HS-5 (cell line): ENCODE results near the gene CYTH1.
"Not testable (repeated sequence)": the region's sequence is repeated elsewhere in the genome, so short reads cannot be mapped to it uniquely, and the experiment has no call there.

Source experiments
- DNase-seq: peaks from one replicate; pipeline ENCODE4 v3.0.0-alpha.2; 2012; ENCODE audit warnings: low read depth

CYTH1 gene

DNA sequence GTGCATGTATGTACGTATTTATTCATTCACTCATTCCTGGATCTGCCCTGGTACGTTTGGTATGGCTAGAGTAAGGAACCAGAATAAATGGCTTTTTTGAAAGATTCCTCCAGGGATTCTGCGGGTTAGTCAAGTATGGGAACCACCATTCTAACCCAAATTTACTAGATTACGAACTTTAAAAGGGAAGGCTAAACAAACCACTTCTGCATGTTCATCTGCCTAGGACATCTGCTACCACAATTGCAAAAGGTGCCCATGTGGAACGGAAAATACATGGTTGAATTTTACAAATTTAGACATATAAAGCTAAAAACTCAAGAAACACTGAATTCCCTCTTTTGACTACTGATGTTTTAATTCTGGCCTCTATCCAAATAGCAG is 22.1 kb downstream of the CYTH1 start:
- no peak for DNase-seq

DNA sequence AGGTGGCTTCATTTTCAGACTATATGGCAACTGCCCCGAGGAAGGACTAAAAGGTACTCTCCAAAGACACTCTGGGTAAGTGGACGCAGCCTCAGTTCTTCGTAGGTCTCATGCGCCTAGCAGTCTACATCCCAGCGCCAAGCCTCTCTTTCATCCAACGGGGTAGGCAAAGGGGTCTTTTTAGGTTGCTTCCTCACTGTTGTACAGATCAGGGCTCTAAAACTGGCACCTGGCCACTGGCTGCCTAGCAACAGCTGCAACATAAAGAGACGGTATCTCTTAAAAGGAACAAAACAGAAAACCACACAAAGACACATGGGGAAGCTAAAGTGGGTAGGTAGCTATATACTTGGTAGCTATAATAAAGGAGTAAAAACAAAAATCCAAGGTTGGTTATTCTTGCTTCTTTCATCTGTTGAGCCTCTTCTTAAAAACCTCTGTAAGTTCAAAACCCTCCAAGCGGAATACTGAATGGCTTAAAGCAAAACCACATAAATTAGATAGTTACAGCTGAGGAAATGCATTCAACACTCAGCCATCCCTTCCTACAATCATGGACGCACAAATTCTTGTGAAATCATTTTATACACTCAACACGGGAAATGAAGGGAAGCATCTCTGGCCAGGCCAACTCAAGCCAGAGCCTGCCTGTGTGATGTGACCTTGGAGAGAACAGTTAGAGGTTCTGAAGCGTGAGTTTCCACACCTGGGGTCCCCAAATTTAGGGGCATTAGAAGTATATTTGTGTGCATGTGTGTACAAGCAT is 22.7 kb downstream of the CYTH1 start:
- no peak for DNase-seq

DNA sequence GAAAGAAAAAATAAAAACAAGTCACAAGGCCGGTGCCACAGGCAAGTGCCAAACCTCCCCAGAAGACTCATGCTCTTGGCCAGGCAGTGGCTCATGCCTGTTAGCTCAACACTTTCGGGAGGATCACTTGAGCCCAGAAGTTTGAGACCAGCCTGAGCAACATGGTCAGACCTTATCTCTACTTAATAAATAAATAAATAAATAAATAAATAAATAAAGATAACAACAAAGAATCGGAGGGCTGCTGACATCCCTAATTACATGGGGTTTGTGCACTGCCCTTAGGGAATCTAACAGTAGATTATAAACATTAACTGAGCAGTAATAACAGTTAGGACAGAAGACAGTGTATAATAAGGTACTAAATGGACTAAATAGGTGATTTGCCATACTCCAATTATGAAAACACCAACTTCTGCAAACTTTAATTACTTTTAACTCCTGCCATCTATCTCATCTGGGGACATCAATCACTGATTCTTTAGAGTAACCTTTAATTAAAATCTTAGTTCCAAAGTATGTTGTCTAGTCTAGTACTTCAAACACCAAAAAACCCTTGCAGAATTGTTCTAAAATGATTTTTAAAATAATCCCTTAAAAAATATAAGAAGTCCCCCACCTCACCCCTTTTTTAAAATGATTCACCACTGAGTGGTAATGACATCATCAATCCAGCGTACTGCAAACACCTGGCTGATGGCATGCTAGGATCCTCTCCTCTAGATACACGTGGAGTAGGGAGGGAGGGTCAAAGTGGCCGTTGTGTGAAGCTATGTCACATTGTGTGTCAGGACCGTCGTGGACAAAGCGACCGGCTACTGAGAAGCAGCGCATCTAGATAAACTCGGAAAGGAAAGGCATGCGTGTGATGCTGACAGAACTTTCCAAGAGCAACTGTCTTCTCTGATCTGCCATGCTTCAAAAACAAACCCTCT is 28.5 kb downstream of the CYTH1 start:
- no peak for DNase-seq

DNA sequence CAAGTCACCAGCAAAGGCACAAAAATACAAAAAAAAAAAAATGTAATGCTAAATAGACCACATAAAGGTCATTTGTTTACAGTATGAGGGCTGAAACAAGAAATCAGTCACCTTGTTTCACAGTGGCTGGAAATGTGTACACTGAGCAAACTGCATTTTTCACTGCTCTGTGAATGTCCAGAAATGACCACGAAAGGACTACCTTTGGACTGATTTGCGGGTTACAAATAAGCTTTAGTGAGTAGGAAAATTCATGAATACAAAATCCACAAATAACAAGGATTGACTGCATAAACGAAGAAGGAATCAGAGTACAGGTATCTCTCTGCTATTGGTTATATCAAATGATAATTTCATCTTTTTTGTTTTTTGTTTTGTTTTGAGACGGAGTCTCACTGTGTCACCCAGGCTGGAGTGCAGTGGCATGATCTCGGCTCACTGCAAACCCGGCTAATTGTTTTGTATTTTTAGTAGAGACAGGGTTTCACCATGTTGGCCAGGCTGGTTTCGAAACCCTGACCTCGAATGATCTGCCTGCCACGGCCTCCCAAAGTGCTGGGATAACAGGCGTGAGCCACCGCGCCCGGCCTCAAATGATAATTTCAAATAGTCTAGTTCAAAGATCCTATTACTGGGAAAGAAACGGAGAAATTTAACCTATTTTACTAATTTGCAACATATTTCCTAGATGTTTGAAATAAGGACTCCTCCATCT is 30.5 kb downstream of the CYTH1 start:
- no peak for DNase-seq

DNA sequence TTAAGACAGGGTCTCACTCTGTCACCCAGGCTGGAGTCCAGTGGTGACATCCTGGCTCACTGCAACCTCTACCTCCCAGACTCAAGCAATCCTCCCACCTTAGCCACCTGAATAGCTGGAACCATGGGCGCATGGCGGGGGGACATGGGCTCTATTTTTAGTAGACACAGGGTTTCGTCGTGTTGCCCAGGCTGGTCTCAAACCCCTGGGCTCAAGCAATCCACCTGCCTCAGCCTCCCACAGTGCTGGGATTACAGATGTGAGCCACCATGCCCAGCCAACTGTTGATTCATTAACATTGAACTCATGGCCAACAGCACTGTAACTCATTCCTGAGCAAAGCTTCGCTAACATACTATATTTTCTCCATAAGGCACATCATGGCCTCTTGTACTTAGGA is 31.1 kb downstream of the CYTH1 start:
- not testable (repeated sequence) for DNase-seq

DNA sequence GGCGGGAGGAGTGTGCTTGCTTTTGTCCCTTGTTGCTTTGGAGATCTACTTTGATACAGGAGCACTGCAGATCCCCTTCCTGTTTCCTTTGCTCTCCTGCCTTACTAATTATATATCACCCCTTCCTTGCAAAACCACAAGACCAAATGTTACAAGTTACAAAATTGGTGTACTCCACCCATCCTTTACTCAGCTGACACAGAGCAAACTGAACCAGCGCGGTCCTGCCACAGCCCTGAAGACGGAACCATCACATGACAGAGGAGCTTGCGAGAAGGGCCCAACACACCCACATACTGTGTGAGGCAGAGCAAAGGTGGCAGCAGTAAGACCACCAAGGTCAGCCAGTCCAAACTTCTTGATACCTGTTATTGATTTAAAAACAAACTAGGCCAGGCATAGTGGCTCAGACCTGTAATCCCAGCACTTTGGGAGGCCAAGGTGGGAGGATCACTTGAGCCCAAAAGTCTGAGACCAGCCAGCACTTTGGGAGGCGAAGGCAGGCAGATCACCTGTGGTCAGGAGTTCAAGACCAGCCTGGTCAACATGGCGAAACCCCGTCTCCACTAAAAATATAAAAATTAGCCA is 33.2 kb downstream of the CYTH1 start:
- DNase-seq = peak; percentile 39

- DNase-seq = no peak
Measured at GRCh38 chr17:78748048-78748729, 33.9 kb downstream of the CYTH1 start.

DNA sequence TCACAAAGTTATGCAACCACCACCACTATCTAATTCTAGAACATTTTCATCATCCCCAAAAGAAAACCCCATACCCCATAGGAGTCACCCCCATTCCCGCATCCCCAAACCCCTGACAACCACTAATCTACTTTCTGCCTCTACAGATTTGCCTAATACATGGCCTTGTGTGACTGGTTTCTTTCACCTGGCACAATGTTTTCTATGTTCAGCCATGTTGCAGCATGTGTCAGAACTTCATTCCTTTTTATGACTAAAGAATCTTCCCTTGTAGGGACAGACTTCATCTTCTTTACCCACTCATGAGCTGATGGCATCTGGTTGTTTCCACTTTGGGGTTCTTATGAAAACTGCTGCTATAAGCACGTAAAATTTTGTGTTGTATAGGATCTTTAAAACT is 34.6 kb downstream of the CYTH1 start:
- DNase-seq = no peak

DNA sequence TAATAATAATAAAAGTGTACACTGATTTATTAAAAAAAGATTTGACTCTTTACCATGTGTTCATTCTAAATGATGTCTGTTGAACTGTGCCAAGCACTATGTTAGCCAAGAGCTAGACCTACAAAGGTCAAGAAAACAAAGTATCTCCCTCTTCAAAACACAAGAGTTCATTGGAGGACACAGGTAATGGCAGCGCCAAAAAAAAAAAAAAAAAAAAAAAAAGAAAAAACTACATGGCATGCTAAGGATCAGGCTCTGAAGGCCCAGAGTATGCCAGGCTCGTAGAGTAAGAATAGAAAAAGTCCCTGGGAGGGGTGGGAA is 35.2 kb downstream of the CYTH1 start:
- DNase-seq = no peak

DNA sequence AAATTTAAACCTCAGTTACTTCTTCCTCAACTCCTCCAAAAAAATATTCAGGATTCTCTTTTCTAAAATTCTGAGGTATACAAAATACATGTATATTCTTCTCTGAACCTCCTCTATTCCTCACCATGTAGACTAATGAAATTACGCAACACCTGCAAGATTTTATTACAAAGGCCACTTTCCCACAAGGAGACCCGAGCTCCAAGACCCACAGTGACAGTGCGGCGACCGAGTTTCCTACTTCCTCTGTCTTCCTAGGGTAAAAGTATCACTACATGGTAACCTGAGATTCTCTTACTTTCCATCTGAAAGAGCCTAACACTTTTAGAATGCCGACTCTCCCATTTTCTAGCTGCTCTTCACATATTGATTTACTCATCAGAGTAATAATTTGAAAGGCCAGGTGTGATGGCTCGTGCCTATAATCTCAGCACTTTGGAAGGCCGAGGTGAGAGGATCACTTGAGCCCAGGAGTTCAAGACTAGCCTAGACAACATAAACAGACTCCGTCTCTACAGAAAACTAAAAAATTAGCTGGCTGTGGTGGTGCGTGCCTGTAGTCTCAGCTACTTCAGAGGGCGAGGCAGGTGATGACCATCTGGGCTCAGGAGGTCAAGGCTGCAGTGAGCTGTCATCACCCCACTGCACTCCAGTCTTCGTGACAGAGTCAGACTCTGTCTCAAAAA is 35.7 kb downstream of the CYTH1 start:
- no peak for DNase-seq

DNA sequence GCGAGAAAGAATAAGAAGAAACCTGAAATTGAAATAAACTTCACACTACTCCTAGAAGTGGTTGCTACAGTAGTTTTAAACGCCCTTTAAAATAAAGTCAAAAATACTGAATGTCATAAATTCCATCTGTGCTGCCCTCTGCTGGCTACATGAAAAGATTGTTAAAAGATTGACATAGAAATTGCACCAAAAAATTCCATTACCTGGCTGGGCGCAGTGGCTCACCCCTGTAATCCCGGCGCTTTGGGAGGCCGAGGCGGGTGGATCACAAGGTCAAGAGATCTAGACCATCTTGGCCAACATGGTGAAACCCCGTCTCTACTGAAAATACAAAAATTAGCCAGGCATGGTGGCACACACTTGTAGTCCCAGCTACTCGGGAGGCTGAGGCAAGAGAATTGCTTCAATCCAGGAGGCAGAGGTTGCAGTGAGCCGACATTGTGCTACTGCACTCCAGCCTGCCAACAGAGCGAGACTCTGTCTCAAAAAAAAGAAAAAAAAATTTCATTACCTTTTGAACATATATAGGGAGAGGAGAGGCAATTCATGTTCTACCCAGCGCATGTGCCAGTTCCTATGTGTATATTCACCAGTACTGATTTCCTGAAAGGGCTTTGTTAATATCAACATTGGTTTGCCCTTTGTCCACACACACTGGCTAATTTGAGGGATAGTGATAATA is 36.5 kb downstream of the CYTH1 start:
- no peak for DNase-seq

DNA sequence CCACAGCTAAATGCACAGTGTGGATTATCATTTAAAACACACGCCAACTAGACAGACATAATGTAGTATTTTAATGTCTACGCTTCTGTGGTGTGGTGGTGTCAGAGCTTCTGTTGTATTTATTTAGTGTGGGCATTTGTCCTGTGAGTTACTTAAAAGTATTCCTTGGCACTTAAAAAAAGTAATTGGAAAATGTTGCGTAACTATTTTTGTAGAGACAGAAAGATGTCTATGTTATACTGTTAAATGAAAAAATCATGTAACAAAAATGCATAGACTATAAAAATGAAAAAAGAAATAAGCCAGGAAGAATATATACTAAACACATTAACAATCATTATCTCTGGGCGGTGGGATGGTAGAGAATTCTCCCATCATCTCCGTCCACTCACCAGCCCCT is 39.2 kb downstream of the CYTH1 start:
- no peak for DNase-seq

DNA sequence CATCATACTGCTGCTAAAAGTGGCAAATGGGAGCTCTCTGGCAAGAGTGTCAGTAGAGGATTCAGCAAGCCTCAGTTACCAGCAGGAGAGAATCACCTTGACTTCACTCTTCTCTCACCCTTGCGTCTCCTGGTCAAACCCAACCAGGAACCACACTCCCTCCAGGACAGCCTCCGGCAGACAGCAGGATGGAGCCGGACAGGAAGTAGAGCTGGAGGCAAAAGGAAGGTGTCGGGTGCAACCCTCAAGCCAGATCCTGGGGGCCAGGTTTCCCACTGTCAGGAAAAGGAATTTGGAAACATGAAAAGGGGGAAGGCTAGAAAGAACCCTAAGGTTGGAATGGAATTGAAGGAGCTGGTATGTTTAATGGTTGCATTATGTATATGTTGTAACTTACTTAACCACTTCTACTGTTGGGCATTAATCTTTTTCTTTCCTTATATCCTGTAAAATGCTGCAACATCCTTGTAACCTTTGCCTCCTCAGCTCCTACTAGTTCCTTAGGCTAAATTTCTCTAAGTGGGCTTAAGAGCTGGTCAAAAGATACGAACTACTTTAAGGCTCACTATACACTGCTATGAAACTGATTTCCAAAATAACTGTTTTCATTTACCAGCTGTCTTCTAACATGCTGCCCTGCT is 40.3 kb downstream of the CYTH1 start:
- no peak for DNase-seq

GRCh38 chr17:78739331-78739931 is 42.6 kb downstream of the CYTH1 start:
- DNase-seq = no peak

- no peak for DNase-seq
Measured at GRCh38 chr17:78738698-78739097, 43.4 kb downstream of the CYTH1 start.

DNA sequence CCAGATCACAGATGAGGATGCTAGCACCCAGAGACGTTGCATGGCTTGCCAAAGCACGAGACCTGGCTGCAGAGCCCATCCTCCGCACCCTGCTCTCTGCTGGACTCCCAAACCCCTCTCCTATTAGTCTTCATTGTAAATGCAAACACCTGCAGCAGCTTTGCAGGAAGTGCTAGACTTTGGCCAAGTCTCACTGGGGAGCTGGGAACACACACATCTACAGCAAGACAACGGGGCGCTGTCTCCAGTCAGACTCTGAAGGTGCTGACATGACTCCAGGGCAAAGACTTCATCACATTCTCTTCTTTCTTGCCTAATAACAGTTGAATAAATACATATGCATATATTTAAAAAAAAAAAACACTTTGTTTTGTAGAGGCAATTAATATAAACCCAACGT is 43.8 kb downstream of the CYTH1 start:
- DNase-seq = no peak

- DNase-seq = peak; percentile 58
Measured at GRCh38 chr17:78737332-78737731, 44.7 kb downstream of the CYTH1 start.

DNA sequence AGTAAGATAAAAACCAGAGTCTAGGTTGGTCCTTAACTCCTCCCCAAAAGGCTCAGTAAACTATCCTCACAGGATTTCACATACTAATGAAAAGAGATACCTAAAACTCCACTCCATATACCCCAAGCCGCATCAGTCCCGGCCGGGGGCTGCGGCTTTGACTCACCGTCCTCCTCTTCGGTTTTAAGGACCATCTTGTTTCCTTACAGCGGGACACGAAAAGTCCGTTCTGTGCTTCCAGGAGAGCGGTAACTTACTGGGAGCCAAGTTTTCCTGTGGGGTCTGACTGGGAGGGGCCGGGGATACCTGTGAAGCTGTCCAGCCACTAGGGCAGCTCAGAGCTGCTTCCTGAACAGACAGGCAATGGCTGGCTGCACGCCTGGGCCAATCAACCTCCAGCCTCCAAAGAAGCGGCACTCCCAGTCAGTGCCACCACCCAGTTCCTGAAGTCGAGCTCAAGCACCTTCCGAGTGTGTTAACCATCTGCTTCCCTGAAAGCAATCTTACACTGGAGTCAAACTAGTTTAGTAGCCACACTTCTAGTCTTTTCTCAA is 45.5 kb downstream of the CYTH1 start:
- no peak for DNase-seq

- DNase-seq = no peak
Measured at GRCh38 chr17:78735832-78736525, 46.1 kb downstream of the CYTH1 start.
